GM13976 (cell line): ENCODE measurements around the gene HELZ2.

Experiments
- DNase-seq: peaks from one replicate; pipeline ENCODE4 v3.0.0; 2012; ENCODE audit warnings: low spot score
- CTCF ChIP-seq: IDR thresholded peaks from 2 replicates; pipeline ENCODE4 v1.5.1; 2012; ENCODE audit warnings: borderline replicate concordance, mild to moderate bottlenecking; ENCODE audit not compliant: insufficient read depth; ENCODE audit errors: extremely low read depth, missing control alignments, control extremely low read depth
- in situ Hi-C: fragments of 300-500 bp; cut with MboI; formaldehyde crosslinking; loops from one replicate; pipeline ENCODE4 v1.12.0; 2022; ENCODE audit warnings: low sequenced_read_pairs, mixed read lengths, inconsistent platforms; ENCODE audit not compliant: unreplicated experiment

The HELZ2 gene

GRCh38 chr20:63570281-63571086 is 3.6 kb downstream of the HELZ2 start:
- TF ChIP-seq CTCF = no peak
- DNase-seq = no peak
- in situ Hi-C loops = no loop called here

- in situ Hi-C loops = no loop called here
- no peak for DNase-seq
- TF ChIP-seq CTCF = no peak
These were observed 4.8 kb downstream of the HELZ2 start for GRCh38 chr20:63568986-63569949.

- DNase-seq = no peak
- in situ Hi-C loops = no loop called here
- TF ChIP-seq CTCF = no peak
These were observed 5.7 kb downstream of the HELZ2 start for GRCh38 chr20:63568170-63568981.

- in situ Hi-C loops = no loop called here
- no peak for TF ChIP-seq CTCF
- DNase-seq = peak; percentile 78
These were observed 6.5 kb downstream of the HELZ2 start for GRCh38 chr20:63567386-63568169.

GRCh38 chr20:63567136-63567385 is 7.0 kb downstream of the HELZ2 start:
- in situ Hi-C loops = no loop called here
- DNase-seq = no peak
- TF ChIP-seq CTCF = no peak
